IMR-90 (cell line): ENCODE data around the gene ZC2HC1C. TPM values are rescaled to one million over a fixed set of nuclear protein-coding genes. Genes with fewer than 3 reads are reported as not detected.

Experiments used
- ATAC-seq: fragments of 200-7000 bp; cut with Tn5 transposase; 2 replicates; pipeline ENCODE4 v1.9.1; 2020; ENCODE audit warnings: low read depth, mild to moderate bottlenecking, moderate library complexity
- BruUV-seq: library from RNA; stranded (reverse); fragments of 400-500 nt; replicated peaks from 2 replicates; lab custom pipeline; 2021; lab: Mats Ljungman, UMichigan
- CTCF ChIA-PET: fragments of 300-600 bp; formaldehyde crosslinking; extraction: SDS; loops from one replicate; lab custom pipeline; 2021; ENCODE audit warnings: antibody characterized with exemption; lab: Yijun Ruan, JAX
- POLR2A ChIA-PET: fragments of 300-600 bp; sonication (Branson Sonifier 250); formaldehyde crosslinking; loops from one replicate; lab custom pipeline; 2022; ENCODE audit warnings: antibody characterized with exemption; ENCODE audit not compliant: unreplicated experiment; lab: Charles Lee
- DNase-seq: peaks from one replicate; pipeline ENCODE4 v3.0.0; 2013
- H2AFZ ChIP-seq: replicated peaks from 2 replicates; pipeline ENCODE3; 2013; ENCODE audit warnings: low read length, mild to moderate bottlenecking; ENCODE audit not compliant: poor library complexity
- H2AK5ac ChIP-seq: 2 replicates; pipeline ENCODE4 v1.6.1; 2013; ENCODE audit warnings: low read depth, low read length, inconsistent platforms
- H2AK9ac ChIP-seq: replicated peaks from 2 replicates; pipeline ENCODE3; 2013; ENCODE audit warnings: mild to moderate bottlenecking, low read depth, low read length, moderate library complexity; ENCODE audit not compliant: poor library complexity
- H2BK120ac ChIP-seq: 2 replicates; pipeline ENCODE4 v1.6.1; 2013; ENCODE audit warnings: low read depth, low read length, inconsistent platforms
- H2BK15ac ChIP-seq: 3 replicates; pipeline ENCODE4 v1.6.1; 2013; ENCODE audit warnings: low read depth, low read length, inconsistent platforms
- H2BK20ac ChIP-seq: 2 replicates; pipeline ENCODE4 v1.6.1; 2013; ENCODE audit warnings: low read depth, mild to moderate bottlenecking, inconsistent platforms, low read length, moderate library complexity
- H2BK5ac ChIP-seq: 2 replicates; pipeline ENCODE4 v1.6.1; 2013; ENCODE audit warnings: mild to moderate bottlenecking, low read depth, low read length, inconsistent platforms; ENCODE audit not compliant: poor library complexity, severe bottlenecking
- H3K14ac ChIP-seq: replicated peaks from 2 replicates; pipeline ENCODE4 v1.6.1; 2013; ENCODE audit warnings: low read depth, low read length, inconsistent platforms
- H3K18ac ChIP-seq: 2 replicates; pipeline ENCODE4 v1.6.1; 2013; ENCODE audit warnings: low read depth, low read length, control low read depth
- H3K23ac ChIP-seq: 2 replicates; pipeline ENCODE4 v1.6.1; 2013; ENCODE audit warnings: low read depth, low read length, inconsistent platforms
- H3K27ac ChIP-seq: 2 replicates; pipeline ENCODE4 v1.5.1; 2013; ENCODE audit warnings: mild to moderate bottlenecking, control low read depth, low read length; ENCODE audit not compliant: insufficient read depth
- H3K27me3 ChIP-seq: 2 replicates; pipeline ENCODE4 v1.6.1; 2013; ENCODE audit warnings: low read length; ENCODE audit not compliant: control insufficient read depth, insufficient read depth
- H3K36me3 ChIP-seq: 2 replicates; pipeline ENCODE4 v1.6.1; 2013; ENCODE audit warnings: low read length, mixed read lengths; ENCODE audit not compliant: control insufficient read depth, insufficient read depth
- H3K4ac ChIP-seq: 2 replicates; pipeline ENCODE4 v1.6.1; 2013; ENCODE audit warnings: low read depth, low read length, inconsistent platforms
- H3K4me1 ChIP-seq: 2 replicates; pipeline ENCODE4 v1.6.1; 2013; ENCODE audit warnings: low read length, mixed read lengths; ENCODE audit not compliant: control insufficient read depth, insufficient read depth
- H3K4me2 ChIP-seq: 2 replicates; pipeline ENCODE4 v1.6.1; 2013; ENCODE audit warnings: low read depth, mild to moderate bottlenecking, control low read depth, low read length, moderate library complexity
- H3K4me3 ChIP-seq: 2 replicates; pipeline ENCODE4 v1.5.1; 2013; ENCODE audit warnings: low read depth, mild to moderate bottlenecking, control low read depth, low read length, moderate library complexity; ENCODE audit not compliant: insufficient read depth
- H3K56ac ChIP-seq: 2 replicates; pipeline ENCODE4 v1.6.1; 2013; ENCODE audit warnings: low read length, inconsistent platforms; ENCODE audit not compliant: insufficient read depth; ENCODE audit errors: extremely low read depth
- H3K79me1 ChIP-seq, 2 experiments: 2 replicates each; pipeline ENCODE4 v1.6.1; 2013; ENCODE audit warnings: low read length in 2 of 2, inconsistent platforms in 1 of 2, low read depth in 1 of 2
- H3K9ac ChIP-seq: 2 replicates; pipeline ENCODE4 v1.6.1; 2013; ENCODE audit warnings: low read depth, low read length, control low read depth
- H3K9me1 ChIP-seq: 2 replicates; pipeline ENCODE4 v1.6.1; 2013; ENCODE audit warnings: low read length, inconsistent platforms; ENCODE audit not compliant: insufficient read depth
- H3K9me3 ChIP-seq: 2 replicates; pipeline ENCODE4 v1.6.1; 2013; ENCODE audit warnings: low read length; ENCODE audit not compliant: control insufficient read depth, insufficient read depth
- H4K20me1 ChIP-seq: 2 replicates; pipeline ENCODE4 v1.6.1; 2013; ENCODE audit warnings: low read length, inconsistent platforms; ENCODE audit not compliant: insufficient read depth
- H4K5ac ChIP-seq: 2 replicates; pipeline ENCODE4 v1.6.1; 2013; ENCODE audit warnings: mild to moderate bottlenecking, low read depth, low read length, control low read depth
- H4K8ac ChIP-seq, 2 experiments: 2 replicates each; pipeline ENCODE4 v1.6.1; 2013; ENCODE audit warnings: low read depth in 2 of 2, low read length in 2 of 2, control low read depth in 1 of 2, inconsistent platforms in 1 of 2
- H4K91ac ChIP-seq: 2 replicates; pipeline ENCODE4 v1.6.1; 2013; ENCODE audit warnings: low read depth, low read length, inconsistent platforms; ENCODE audit not compliant: insufficient read depth
- MAFK ChIP-seq: IDR thresholded peaks from 2 replicates; pipeline ENCODE4 v1.6.1; 2012; ENCODE audit warnings: low read depth, low read length, improper control_type of control experiment
- SMC3 ChIP-seq: fragments of 150-350 bp; IDR thresholded peaks from 2 replicates; pipeline ENCODE4 v1.6.1; 2016; ENCODE audit warnings: low read depth, mild to moderate bottlenecking, antibody characterized with exemption, low read length, moderate library complexity
- WGBS, 2 experiments: methylation state at CpG; one replicate each; pipeline versions ENCODE4 v1.1.5 to v1.1.7; 2013; ENCODE audit warnings: missing lambda C conversion rate in 2 of 2; ENCODE audit not compliant: insufficient read length in 1 of 2; ENCODE audit errors: extremely low coverage in 2 of 2; 5-methylcytosine and 5-hydroxymethylcytosine counted together
- dilution Hi-C: fragments of 300-500 bp; cut with HindIII; formaldehyde crosslinking; loops from one replicate; pipeline ENCODE4 v1.14.3; 2018; ENCODE audit warnings: low sequenced_read_pairs; ENCODE audit not compliant: unreplicated experiment
- in situ Hi-C: fragments of 300-500 bp; cut with MboI; formaldehyde crosslinking; loops from 3 replicates; pipeline ENCODE4 v1.14.3; 2019; ENCODE audit warnings: low sequenced_read_pairs, inconsistent platforms, mixed read lengths
- intact Hi-C: fragments of 100-400 bp; cut with micrococcal nuclease; formaldehyde crosslinking; loops from 2 replicates; pipeline ENCODE4 v1.10.0; 2022
- polyA plus RNA-seq, 3 experiments: library from polyadenylated mRNA; depleted of rRNA; stranded (reverse); fragments of >200 nt; gene quantifications; 2 replicates each; pipeline ENCODE4 v1.2.3, GENCODE V29; 2012; ENCODE audit warnings: low replicate concordance in 1 of 3
- total RNA-seq: library from RNA; depleted of rRNA; stranded (reverse); fragments of >200 nt; gene quantifications from 2 replicates; pipeline ENCODE4 v1.2.3, GENCODE V29; 2012

Gene ZC2HC1C
- total and polyA plus RNA-seq, 2 of the 4 experiments (the other 2 are of a cell fraction) = 0.15 to 0.54 TPM

GRCh38 chr14:75046275-75046674, 23.2 kb upstream of the ZC2HC1C start:
- peak overlapping the region; percentile 40 for H2BK20ac ChIP-seq
- no peaks in the 10 kb centered on the region for H3K27me3 ChIP-seq
- 70% methylated on average over 3 of the region's 5 CpGs; no CpG with 5 or more reads in 1 of the 2 experiments for WGBS, 2 experiments
- H3K79me1 ChIP-seq = peaks cover 13 to 42% of the 10 kb centered on the region in 2 experiments; a peak in 3 of 4 replicates
- no TSS peak for BruUV-seq
- no peak overlapping the region for H3K56ac ChIP-seq
- H3K9ac ChIP-seq = no peak overlapping the region
- H4K91ac ChIP-seq = no peak overlapping the region
- 0 out of 3 replicates have a peak overlapping the region, but pooled peaks have one; percentile 24 for H2BK15ac ChIP-seq
- intact Hi-C loops (no loop called here), in situ Hi-C loops (no loop called here), dilution Hi-C loops (no loop called here)
- DNase-seq (no peak), ATAC-seq (no peak)
- no peak overlapping the region for H2AK9ac ChIP-seq
- no peak for TF ChIP-seq SMC3
- TF ChIP-seq MAFK = 0 out of 2 replicates have a peak, but pooled peaks have one; percentile 7
- H3K4ac ChIP-seq = no peak overlapping the region; the same call in 1 of the 2 replicates
- H2AFZ ChIP-seq = no peak overlapping the region
- no peaks in the 10 kb centered on the region for H3K36me3 ChIP-seq
- no peak overlapping the region for H4K5ac ChIP-seq
- H4K8ac ChIP-seq = no peak overlapping the region
- 0 out of 2 replicates have a peak overlapping the region, but pooled peaks have one; percentile 37 for H3K14ac ChIP-seq
- H3K4me1 ChIP-seq = peaks cover 17% of the 10 kb centered on the region
- H3K9me3 ChIP-seq = no peaks in the 10 kb centered on the region
- CTCF ChIA-PET = interaction anchor here (0.7 kb wide), 1 partner anchor 81 kb away, joined by 3 read pairs; no protein-coding TSS in a partner anchor
- no peak overlapping the region for H3K27ac ChIP-seq
- 0 out of 2 replicates have a peak overlapping the region, but pooled peaks have one; percentile 9 for H2BK120ac ChIP-seq
- no peaks in the 10 kb centered on the region for H4K20me1 ChIP-seq
- H2AK5ac ChIP-seq = peak overlapping the region; percentile 31; the same call in 1 of the 2 replicates
- H3K18ac ChIP-seq = no peak overlapping the region; the same call in 1 of the 2 replicates
- H3K4me2 ChIP-seq = no peak overlapping the region
- H3K9me1 ChIP-seq = peaks cover 10% of the 10 kb centered on the region
- POLR2A ChIA-PET = no interaction called here
- no peak overlapping the region for H2BK5ac ChIP-seq
- no peak overlapping the region for H3K4me3 ChIP-seq
- peak overlapping the region; percentile 31; the same call in 1 of the 2 replicates for H3K23ac ChIP-seq
